HG03378 (cell line): Measurements from ENCODE around the gene APLP1.
"Not testable (repeated sequence)": the region's sequence is repeated elsewhere in the genome, so short reads cannot be mapped to it uniquely, and the experiment has no call there.

Source experiments
- ATAC-seq: cut with Tn5 transposase; IDR thresholded peaks from one replicate; pipeline ENCODE4 v1.9.1; 2021; ENCODE audit warnings: mild to moderate bottlenecking, moderate library complexity; ENCODE audit not compliant: unreplicated experiment

The APLP1 gene

DNA sequence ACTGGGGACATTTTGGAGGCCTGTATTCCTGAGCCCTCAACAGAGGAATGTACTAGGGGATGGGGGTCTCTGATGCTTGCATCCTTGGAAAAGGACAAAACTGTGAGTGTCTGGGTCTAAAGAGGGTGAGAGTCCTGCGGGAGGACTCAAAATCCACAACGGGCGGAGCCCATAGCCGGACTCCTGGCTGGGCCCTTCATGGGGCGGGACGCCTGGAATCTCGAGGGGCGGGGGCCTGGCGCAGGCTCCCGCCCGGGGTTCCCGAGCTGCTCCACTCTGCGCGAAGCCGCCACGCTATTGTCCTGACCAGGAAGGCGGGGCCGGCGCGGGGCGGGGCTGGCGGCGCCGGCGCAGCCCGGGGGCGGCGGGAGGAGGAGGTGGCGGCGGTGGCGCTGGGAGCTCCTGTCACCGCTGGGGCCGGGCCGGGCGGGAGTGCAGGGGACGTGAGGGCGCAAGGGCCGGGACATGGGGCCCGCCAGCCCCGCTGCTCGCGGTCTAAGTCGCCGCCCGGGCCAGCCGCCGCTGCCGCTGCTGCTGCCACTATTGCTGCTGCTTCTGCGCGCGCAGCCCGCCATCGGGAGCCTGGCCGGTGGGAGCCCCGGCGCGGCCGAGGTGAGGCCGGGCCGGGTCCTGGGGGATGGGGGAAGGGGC, at the start of gene APLP1:
Gene APLP1 (plus strand): TSS at position 403 of the 651 bp plus-strand sequence. CDS start 63 bp downstream, at position 466.
- ATAC-seq = no peak

DNA sequence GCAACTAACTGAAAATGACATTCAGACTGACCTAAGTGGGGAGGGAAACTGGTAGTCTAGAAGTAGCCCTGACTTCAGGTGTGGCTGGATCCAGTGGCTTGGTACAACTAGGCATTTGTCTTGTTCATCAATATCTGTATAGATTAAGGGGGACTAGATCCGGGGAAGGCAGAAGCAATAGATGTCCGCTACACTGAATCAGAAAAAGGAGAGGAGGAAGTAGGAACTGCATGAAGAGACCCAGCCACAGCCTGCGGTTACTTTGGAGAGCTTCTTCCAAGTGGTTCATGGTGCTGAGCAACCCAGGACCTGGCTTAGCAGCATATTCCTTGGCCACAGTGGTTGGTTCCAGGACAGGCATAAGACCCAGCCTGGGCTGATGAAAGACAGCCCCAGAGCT, 45.8 kb upstream of the APLP1 start:
- ATAC-seq = no peak

DNA sequence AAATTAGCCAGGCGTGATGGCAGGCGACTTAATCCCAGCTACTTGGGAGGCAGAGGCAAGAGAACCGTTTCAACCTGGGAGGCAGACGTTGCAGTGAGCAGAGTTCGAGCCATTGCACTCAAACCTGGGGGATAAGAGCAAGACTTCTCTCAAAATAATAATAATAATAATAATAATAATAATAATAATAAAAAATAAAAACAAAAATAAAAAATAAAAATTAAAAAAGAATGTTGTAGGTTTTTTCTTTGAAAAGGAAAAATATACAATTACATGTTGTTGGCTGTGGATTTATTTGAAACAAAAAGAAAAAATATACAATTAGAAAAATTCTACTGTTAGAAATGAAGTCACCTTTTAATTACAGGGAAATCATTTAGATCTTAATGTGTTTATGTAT, 44.2 kb upstream of the APLP1 start:
- no peak for ATAC-seq

- no peak for ATAC-seq
Measured at GRCh38 chr19:35828692-35829301, 39.6 kb upstream of the APLP1 start.

GRCh38 chr19:35830986-35831385, 37.4 kb upstream of the APLP1 start:
- no peak for ATAC-seq

- ATAC-seq = no peak
Measured at GRCh38 chr19:35832054-35832453, 36.3 kb upstream of the APLP1 start.

DNA sequence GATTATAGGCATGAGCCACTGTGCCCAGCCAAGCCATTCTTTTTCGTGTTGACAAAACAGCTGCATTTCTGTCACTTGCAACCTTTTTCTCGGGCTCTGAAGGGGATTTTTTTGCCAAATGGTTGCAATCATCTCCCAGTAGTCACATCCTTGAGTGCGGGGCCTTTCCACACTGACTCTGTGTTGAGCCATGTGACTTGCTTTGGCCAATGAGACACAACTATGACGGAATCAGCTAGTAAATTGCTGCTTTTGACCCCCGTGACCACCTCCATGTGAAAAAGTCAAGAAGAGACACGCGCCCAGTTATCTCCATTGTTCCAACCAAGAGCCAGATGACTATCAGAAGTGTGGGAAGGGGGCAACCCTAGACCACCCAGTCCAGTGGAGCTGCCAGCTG, 34.4 kb upstream of the APLP1 start:
- no peak for ATAC-seq

DNA sequence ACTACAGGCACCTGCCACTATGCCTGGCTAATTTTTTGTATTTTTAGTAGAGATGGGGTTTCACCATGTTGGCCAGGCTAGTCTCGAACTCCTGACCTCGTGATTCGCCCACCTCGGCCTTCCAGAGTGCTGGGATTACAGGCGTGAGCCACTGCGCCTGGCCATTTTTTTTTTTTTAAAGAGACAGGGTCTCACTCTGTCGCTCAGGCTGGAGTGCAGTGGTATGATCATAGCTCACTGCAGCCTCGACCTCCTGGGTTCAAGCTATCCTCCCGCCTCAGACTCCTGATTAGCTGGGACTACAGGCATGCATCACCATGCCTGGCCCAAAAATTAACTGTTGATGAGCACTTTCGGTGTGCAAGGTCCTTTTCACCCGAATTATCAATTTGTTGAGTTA, 32.3 kb upstream of the APLP1 start:
- ATAC-seq = not testable (repeated sequence)

- no peak for ATAC-seq
Measured at GRCh38 chr19:35841961-35842595, 26.3 kb upstream of the APLP1 start.

GRCh38 chr19:35842666-35843272, 25.6 kb upstream of the APLP1 start:
- ATAC-seq = no peak

DNA sequence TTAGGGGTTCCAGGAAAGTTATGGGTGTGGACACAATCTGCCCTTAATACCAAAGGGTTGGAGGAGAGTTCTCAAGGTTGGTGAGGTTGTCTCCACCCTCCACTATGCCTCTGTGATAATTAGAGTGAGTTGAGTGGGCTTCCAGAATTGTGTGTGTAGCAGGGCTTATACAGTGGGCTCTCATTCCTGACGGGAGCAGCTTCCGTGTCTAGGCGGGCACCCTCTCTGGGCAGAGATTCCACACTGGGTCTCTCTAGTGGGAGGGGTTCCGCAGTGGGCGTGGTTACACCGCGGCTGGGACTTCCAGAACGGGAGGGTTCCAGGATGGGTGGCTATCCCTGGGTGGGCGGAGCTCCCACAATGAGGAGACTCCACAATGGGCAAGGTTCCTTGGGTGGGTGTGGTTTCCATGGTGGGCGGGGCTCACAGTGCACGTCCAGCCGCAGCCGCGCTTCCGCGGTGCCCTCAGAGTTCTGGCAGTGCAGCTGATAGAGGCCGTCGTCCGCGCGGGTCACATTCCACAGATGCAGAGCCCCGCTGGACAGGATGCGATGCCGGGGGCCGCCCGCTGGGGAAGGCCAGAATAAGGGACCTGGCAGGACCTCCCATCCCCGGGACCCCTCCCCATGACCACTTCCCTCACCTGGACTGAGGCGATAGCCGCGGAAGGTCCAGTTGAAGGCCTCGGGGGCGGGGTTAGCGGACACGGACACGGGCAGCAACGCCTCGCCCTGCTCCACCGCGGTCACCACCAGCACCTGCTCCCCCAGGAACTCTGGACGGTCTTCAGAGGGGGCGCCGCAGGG, 24.5 kb upstream of the APLP1 start:
- ATAC-seq = no peak

DNA sequence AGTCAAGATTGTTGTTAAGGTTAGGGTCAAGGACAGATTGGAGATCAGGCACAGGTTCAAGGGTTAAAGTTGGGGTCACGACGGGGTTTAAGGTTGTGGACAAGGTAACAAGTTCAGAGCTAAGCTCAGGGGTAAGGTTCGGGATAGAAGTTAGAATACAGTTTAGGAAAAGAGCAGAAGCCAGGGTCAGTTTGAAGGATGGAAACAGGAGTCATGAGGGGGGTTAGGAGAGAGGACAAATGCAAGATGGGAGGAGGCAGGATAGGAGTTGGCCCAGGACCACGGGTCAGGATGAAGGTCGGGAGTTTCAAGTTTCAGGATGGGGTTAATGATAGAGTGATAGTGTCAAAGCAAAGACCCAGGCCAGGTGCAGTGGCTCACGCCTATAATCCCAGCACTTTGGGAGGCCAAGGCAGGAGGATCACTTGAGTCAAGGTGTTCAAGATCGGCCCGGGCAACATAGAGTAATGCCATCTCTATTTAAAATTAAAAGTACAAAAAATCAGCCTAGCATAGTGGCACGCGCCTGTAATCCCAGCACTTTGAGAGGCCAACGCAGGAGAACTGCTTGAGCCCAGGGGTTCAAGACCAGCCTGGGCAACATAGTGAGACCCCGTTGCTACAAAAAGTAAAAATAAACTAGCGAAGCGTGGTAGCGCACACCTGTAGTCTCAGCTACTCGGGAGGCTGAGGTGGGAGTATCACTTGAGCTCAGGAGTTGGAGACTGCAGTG, 23.7 kb upstream of the APLP1 start:
- ATAC-seq = no peak

DNA sequence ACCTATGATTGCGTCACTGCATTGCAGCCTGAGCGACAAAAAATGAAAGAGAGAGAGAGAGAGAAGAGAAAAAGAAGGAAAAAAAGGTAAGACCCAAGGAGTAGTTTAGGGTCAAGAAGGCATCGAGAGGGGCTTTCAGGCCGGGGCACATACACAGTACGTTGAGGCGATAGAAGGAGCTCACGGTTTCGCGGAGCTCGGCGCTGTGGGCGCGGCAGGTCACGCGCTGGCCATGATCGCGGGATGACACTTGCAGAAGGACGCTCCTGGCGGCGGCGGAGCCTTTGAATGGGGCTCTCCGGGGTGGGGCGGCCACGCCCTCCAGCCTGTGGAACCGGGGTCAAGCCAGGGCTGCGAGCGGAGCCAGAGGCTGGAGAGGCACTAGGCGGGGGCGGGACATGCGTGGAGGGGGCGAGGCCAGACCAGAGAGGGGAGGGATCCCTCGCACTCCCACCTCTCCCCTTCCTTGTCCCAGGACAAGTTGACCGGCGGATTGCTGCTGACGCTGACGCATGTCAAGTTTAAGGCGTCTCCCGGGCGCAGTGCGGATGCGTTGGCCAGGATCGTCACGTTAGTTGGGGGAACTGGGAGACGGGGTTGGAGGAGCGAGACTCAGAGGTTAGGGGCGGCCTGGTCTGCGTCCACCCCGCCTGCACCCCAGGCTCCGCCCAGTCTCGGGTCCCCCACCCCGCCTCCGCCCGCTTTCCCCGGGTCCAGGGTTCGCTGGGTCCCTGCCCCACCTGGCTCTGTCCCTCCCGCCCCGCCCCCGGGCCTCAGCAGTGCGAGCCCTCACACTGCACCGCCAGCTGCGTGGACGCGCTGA, 22.9 kb upstream of the APLP1 start:
- no peak for ATAC-seq

DNA sequence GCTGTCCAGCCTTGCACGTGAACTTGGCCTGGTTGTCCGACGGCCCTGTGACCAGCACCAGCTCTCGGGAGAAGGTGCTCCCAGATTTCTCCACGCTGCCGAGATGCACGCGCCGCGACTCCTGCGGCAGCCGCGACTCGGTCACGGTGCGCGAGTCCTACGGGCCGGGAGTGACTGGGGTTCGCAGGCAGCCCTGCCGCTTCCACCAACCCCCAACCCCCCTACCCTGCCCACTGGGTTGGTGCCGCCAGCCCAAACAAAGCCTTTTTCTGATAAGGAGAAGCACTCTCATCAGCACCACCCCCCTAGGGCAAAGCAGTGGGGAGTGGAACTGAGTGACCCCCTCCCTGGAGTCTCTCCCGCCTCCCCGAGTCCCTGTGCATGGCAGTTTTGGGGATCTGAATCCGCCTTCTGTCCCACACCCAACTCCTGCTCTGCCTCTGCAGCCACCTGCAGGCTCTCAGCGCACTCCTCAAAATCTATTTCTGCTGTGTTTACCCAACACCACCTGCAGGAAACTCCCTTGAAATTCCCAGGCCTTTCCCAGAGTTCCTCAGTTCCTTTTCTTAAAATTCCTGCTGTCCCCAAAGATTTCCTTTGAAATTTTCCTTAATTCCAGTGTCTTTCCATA, 22.2 kb upstream of the APLP1 start:
- no peak for ATAC-seq

GRCh38 chr19:35847911-35848310, 20.5 kb upstream of the APLP1 start:
- no peak for ATAC-seq

GRCh38 chr19:35848486-35848885, 19.9 kb upstream of the APLP1 start:
- no peak for ATAC-seq

DNA sequence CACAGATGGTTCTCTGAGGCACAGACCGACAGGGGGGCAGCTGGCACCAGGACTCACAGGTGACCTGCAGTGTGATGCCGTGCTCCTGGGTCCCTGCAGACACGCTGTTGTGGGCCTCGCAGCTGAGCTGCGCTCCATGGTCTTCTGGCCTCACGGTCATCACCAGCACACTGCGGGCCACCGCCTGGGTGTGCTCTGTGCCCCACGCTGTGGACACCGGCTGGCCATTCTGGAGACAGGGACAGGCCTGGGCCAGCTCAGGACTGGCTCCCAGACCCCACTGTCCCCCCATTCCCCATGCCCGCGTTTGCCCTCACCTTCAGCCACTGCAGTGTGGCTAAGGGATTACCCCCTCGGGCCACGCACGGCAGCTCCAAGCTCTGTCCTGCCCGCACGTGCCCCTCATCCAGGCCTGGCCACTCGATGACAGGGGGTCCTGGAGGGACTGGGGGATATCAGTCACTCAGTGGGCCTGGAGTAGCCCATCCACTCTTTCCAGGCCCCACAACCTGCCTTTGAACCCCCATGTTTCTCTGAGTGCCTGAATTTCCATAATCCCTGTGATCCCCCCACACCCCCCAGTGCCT, 19.4 kb upstream of the APLP1 start:
- no peak for ATAC-seq

DNA sequence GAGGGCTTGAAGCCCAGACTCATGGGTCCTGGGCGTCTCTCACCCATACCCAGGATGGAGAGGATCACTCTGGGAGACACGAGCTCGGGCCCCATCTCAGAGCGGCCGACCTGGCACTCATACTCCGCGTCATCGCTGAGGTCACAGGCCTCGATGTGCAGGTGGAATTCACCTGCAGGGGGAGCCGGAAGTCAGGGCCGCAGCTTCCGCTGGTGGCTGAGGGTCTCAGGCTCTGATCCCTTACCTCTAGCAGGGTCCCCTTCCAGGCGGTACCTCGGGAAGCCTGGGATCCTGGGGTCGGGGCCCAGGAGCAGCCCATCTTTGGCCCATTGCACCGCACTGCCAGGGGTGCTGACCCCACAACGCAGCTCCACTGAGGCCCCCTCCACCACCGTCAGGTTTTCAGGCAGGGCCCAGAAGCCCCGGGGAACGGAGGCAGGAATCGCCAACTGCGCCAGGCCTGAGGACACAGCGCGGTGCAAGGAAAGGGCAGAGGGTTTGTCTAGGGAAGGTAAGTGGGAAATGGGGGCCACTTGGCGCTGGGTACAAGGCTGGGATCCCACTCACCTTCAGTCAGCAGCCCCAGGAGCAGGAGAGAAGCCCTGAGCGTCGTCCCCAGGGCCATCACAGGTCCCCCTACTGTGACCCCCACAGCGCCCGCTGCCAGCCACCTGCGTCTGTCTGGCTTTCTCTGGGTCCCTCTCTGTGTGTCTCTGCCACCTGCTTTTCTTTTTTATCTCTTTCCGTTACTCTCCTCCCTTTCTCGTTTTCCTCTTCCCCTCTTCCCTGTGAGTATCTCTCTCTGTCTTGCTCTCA, 17.0 kb upstream of the APLP1 start:
- ATAC-seq = no peak
